Keratinocyte (primary cell): ENCODE results near the gene GSAP.

Experiments
- CTCF ChIP-seq, 3 experiments: IDR thresholded peaks in 1 of 3; conservative IDR thresholded peaks in 1 of 3; optimal IDR thresholded peaks in 1 of 3; 2 replicates in 2 of 3; 3 replicates in 1 of 3; pipeline versions ENCODE3 to v1.5.1; 2011; ENCODE audit warnings: low read length in 3 of 3, mild to moderate bottlenecking in 3 of 3, moderate library complexity in 2 of 3, control low read depth in 1 of 3, inconsistent platforms in 1 of 3; ENCODE audit not compliant: insufficient read depth in 2 of 3; ENCODE audit errors: extremely low read depth in 1 of 3
- EZH2 ChIP-seq: IDR thresholded peaks from one replicate; pipeline ENCODE4 v1.6.1; 2012; ENCODE audit warnings: inconsistent platforms, mild to moderate bottlenecking, low read length, moderate library complexity

DNA sequence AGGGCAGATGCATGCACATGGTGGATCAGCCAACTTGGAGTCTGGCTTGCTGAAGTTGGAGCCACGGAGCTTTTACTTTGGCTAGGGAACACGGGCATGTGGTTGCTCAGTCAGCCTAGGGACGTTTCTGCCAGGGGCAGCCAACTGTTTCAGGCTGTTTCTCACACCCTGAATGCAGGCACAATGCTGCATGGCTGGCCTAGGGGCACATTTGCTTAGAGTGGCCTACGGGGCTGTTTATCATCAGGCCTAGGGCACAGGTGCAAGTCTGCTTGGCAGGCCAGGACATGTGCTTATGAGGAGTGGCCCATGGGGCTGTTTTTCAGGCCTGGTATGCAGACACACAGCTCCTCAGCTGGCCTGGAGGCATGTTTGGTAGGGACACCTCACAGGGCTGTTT is 107.4 kb downstream of the GSAP start:
- TF ChIP-seq CTCF (optimal IDR thresholded peaks at IDR 0.05 in 1 of 3, IDR thresholded peaks at IDR 0.05 in 1 of 3, conservative IDR thresholded peaks at IDR 0.05 in 1 of 3; ENCODE audit: extremely low read depth in 1 of 3, insufficient read depth in 2 of 3, low read length in 3 of 3) = no peak
- TF ChIP-seq EZH2 = no peak
